ENCODE data around the gene RCE1.

RCE1 gene

GRCh38 chr11:66835768-66836405 is 7.4 kb upstream of the RCE1 start:
- TF ChIP-seq CTCF (IDR thresholded peaks at IDR 0.05; ENCODE audit: insufficient read depth, missing control alignments), result no peak
- FAIRE-seq (no peak), DNase-seq (ENCODE audit: insufficient read length, low spot score) (no peak)

GRCh38 chr11:66840317-66841091 is 2.7 kb upstream of the RCE1 start:
- no peak for FAIRE-seq
- no peak for DNase-seq (ENCODE audit: insufficient read length, low spot score)

GRCh38 chr11:66841861-66842260 is 1.4 kb upstream of the RCE1 start:
- TF ChIP-seq CTCF (IDR thresholded peaks at IDR 0.05; ENCODE audit: insufficient read depth, missing control alignments), result no peak
- DNase-seq (ENCODE audit: insufficient read length, low spot score), result no peak
- FAIRE-seq, result no peak

More at GRCh38 chr11:66840317-66841091, 2.7 kb upstream of the RCE1 start:
- no peak for TF ChIP-seq CTCF (IDR thresholded peaks at IDR 0.05; ENCODE audit: insufficient read depth, missing control alignments)

- DNase-seq (ENCODE audit: insufficient read length, low spot score), result no peak
- no peak for FAIRE-seq
- TF ChIP-seq CTCF (IDR thresholded peaks at IDR 0.05; ENCODE audit: insufficient read depth, missing control alignments), result no peak
Observed at GRCh38 chr11:66842501-66842895, 743 bp upstream of the RCE1 start.

- TF ChIP-seq CTCF (IDR thresholded peaks at IDR 0.05; ENCODE audit: insufficient read depth, missing control alignments), result no peak
- FAIRE-seq (no peak), DNase-seq (ENCODE audit: insufficient read length, low spot score) (no peak)
Observed at GRCh38 chr11:66843776-66844495, 695 bp downstream of the RCE1 start.

- FAIRE-seq (no peak), DNase-seq (ENCODE audit: insufficient read length, low spot score) (no peak)
- TF ChIP-seq CTCF (IDR thresholded peaks at IDR 0.05; ENCODE audit: insufficient read depth, missing control alignments), result no peak
Observed at GRCh38 chr11:66844496-66845142, 1.4 kb downstream of the RCE1 start.
